Femur (tissue), 1 donor: ENCODE data around the gene HPGDS.
"Not testable (repeated sequence)": the region's sequence is repeated elsewhere in the genome, so short reads cannot be mapped to it uniquely, and the experiment has no call there.

Experiments
- DNase-seq: peaks from one replicate; pipeline ENCODE4 v3.0.0-alpha.2; 2017

The HPGDS gene

DNA sequence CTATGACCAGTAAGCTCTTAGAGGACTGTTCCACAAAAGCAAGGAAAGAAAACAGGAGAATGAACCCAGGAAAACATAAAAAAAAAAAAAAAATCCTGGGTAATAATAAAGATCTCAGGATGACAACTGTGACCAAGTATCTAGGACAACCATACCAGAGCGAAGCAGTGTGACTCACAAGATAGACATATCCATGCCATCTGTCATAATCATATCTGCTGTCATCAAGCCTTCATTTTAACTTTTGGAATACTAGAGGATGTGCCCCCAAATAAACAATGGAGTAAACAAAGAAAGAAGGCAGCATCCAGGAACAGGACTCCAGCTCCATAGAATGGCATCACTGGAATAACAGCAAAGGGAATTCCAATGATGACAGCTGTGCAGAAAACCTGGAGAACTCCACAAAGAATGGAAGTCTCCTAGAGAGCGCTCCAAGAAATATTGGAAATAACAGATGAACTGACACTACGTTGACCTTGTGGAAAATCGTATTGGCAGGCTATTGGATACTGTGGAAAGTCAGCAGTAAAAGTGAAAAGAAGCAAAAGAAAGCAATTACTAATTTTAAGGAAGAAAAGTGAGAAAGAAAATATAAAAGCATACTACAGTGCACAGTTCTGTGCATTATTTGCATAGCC is 35.3 kb downstream of the HPGDS start:
- DNase-seq: no peak

DNA sequence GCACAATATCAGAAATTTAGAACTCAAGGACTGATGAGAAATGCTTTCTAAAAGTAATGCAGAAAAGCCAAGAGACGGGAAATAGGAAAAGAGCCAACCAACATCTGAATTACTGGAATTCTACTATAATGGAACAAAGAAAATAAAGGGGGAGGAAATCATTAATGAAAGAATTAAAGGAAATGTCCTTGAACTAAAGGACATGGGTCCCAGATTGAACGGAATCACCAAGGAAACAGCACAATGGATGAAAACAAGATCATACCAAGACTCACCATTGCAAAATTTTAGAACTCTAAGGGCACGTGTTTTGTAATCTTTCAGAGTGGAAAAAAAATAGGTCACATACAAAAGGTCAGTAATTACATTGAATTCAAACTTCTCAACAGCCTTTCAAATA is 35.9 kb downstream of the HPGDS start:
- no peak for DNase-seq

DNA sequence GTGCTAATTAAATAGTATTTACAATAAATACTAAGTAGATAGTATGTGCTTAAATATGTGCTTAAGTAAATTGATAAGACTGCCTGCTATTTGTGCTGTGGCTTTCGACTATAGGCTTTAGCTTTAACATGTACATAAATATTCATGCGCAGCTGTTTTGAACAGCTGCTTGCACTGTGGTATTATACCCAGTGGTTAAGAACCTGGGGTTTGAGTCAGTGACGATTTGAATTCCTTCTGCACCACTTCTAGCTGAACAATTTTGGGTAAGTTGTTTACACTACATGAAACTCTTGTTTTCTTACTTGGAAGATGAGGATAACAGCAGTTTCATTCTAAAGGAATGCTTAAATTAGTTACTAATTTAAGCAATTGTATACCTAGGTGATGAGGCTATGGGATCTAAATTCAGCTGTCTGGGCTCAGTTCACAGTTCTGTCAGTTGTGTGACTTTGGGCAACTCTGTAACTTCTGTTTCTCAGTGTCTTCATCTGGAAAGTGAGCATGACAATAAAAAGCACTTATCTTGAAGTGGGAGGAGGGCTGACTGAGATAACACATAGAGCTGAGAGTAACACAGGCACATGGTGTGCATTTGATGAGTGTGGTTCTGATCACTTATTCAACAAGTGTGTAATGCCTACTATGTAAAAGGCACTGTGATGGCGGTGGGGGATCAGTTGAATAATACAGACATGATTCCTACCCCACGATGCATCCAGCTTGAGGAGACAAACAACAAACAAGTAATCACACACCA is 37.0 kb downstream of the HPGDS start:
- DNase-seq: no peak

DNA sequence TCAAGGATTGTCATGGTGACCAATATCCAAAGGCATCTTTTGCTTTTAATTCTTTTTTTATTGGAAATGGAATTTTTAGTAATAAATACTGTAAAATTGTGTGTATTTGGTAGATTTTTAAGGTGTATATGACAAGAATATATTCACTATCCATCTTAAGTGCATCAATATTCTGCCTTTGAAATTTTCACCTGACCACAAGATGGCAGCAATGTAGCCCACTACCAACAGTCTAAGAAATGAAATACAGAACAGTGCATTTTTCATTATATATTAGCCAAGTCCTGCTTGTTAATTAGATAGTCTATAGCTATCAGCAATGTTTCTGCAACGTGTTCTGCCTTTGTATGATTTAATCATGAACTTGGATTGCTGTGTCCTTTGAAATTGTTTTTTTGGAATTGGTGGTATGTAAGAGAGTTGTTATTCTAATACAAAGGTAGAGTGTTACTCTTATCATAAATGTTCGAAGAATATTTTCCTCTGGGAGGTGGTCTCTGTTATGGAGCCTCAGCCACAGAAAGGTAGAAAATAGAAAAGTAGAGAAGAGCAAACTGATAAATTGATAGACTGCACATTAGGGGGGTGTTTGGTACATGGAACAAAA is 38.2 kb downstream of the HPGDS start:
- DNase-seq: no peak

DNA sequence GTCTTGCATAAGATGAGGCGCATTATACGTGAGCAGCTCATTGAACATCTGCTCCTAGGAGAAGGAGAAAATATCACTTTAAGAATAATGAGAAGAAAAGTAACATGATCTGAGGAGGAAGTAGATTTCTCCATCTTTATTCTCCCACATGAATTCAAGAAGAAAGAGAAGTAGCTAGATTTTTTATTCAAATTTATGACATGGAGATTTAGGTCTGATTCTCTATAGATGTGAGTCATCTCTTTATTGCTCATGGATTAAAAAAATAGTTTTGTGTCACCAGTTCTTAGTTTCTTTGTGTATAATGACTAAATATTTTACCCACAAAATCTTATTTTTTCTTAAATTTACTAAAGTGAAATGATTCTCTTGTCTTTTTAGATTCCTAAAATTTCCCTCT is 40.4 kb downstream of the HPGDS start:
- no peak for DNase-seq

DNA sequence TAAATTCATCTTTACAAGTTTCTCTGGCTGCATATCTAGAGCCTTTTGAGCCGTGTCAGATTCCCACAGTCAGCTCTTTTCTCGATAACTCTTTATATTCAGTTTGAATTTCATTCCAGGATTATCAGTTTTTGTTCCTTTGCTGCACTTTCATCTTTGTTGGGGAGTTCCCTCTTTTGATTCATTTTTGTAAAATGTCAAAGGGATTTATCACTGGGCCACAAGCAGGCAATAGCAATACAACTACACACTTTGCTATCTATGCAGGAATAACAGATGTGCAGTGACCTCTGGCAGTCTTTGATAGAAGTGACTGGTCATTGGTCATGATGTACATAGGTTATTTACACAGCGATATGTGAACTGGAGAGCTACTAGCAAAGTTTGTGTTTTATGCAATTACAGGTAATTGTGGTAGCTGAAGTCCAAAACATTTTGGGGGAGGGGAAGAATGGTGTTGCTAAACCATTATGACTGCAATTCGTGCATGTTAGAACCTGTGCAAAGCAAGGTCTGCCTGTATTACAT is 43.8 kb downstream of the HPGDS start:
- no peak for DNase-seq

DNA sequence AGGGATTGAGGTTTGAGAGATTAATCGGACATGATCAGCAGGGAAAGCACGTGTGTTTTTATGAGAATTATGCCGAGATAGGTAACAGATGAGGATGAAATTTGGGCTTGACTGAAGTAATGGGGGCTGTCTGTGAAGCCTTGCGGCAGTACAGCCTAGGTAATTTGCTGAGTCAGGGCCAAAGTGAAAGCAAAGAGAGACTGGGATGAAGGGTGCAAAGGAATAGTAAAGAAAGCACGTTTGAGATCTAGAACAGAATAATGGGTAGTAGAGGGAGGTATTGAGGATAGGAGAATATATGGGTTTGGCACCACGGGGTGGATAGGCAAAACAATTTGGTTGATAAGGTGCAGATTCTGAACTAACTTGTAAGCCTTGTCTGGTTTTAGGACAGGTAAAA is 47.2 kb downstream of the HPGDS start:
- not testable (repeated sequence) for DNase-seq

DNA sequence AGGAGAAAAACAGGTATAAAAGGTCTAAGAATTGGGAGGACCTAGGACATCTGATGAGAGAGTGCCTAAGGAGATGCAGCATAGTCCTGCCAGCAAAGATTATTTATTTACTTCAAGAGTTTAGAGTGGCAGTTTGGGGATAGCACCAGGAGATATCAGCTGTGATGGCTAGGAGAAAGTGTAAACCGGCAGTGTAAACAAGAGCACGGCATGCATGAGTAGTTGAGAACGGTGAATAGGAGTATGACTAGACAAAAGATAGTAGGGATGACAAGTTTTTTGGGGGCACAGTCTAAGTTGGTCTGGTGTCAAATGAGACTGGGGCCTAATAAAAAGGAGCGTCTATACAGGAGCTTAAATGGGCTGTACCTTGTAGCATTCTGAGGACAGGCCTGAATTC is 48.7 kb downstream of the HPGDS start:
- DNase-seq: not testable (repeated sequence)

DNA sequence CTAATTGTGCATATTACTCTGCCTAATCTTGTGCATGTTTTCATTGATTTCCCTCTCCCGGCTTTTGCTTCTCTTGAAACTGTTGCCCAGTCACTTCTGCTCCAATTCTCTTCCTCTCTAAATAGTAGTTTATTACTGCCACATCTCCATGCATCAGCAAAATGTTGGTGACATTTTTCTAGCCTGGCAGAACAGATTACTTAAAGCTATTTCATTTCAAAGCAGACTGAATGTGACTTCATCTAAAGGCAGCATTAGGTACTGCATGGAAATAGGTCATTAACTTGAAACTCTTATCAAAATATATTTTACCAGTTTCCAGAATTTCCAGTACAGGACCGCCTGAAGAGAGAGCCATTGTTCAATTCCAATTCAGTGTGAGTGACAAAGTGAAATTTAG is 52.4 kb downstream of the HPGDS start:
- no peak for DNase-seq

DNA sequence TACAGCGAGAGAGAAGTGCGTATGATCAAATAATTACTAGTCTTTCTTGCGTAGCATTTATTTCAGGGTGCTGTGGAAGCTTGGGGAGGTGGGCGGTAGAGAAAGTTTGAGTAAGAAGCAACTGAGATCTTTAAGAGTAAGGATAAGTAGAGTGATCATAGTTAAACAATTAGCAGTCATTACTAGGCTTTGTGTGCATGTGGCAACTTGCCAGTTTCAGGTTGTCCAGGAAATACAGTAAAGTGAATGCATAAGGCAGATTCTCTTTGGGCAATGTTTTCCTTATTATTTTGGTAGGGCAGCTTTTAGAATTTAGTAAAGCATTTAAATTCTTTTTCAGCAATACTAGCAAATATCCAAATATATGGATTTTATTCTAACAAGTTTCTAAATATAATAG is 57.0 kb downstream of the HPGDS start:
- DNase-seq: no peak

DNA sequence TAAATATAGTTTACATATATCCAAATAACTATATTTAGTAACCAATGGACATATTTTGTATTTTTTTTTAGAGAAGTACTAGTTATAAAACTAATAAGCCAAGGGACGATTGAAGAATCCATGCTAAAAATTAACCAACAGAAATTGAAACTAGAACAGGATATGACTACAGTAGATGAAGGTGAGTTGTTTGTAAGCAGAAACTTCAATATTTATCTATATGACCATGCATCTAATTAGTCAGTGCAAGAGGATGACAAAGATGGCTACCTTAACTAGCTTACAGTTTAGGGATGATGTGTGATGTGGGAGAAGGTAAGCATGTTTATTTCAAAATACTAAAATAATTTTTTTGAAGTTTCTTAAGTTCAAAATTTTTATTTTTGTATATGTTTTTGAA is 57.7 kb downstream of the HPGDS start:
- no peak for DNase-seq

DNA sequence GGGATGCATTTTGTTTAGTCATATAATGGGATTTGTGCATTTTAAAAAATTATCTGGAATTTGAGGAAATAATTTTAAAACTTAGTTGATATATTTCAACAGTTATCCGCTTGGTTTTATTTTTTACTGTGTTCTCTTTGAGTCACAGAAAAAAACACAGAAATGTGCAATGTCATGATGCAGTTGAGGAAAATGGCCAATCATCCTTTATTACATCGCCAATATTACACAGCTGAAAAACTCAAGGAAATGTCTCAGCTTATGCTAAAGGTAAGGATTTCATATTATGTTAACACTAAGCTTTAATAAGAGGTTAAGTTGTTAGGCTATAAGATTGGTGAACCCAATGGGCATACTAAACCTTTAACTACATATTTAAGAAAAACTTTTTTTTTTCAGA is 63.9 kb downstream of the HPGDS start:
- no peak for DNase-seq

DNA sequence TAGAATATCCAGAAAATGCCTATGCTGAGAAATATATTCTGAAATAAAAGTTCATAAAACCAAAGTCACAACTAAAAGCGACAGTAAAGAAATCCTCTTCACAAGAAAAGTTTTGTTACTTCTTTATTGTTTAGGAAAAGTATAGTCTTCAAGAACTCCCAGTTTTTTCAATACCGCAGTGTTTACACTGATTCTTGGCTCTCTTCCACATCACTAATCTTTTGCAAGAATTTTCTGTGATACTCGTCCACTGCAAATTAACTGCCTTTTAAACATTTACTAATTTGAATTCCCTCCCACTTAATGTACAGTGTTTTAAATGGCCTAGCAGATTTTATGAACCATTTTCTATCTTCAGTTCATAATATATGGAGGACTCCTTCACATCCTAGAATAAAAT is 65.1 kb downstream of the HPGDS start:
- no peak for DNase-seq

DNA sequence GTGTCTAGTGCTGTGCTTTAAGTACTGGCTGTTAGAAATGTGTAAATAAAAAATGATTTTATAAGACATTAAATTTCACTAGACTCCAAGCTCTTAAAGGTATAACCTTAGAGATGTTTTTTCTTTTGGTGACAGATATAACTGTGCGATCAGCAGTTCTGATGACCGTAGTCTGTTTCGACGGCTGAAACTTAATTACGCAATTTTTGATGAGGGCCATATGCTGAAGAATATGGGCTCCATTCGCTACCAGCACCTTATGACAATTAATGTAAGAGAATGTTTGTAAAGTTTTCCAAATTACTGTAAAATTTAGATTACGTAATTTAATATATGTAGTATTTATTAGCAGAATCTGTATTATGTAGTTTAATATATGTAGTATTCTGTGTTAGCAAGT is 66.4 kb downstream of the HPGDS start:
- no peak for DNase-seq

DNA sequence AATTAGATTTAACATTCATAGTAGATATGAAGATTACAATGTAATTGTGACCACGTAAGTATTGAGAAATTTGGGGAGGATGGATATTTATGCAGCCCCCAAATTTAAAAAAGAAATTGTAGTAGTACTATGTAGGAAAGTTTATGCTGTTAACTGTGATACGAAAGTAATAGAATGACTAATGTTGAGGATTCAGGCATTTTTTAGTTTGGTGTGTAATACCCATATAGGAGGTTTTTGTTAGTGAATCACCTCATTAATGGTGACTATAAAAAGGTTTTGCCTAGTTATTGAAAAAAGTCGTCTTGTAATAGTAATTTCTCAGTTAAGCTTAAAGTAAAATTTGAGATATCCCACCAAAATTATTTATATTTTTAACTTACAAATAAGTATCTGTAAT is 67.7 kb downstream of the HPGDS start:
- DNase-seq: no peak

DNA sequence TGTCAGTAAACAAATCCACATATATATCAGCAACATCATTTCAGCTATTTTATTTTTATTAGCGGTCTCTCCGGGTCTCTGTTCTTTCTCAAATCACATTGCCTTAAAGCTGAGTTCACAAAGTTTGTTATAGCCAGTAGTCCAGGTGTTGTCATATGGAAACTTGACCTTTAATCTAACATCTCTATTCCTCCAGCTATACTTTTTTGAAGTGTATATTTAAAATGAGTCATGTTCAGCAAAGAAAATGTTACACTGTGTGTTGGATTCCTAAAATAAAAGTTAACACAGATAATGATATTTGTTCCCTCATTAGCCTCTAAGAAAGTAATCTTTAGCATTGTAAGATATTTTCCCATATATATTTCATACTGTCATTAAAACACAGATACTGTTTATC is 71.4 kb downstream of the HPGDS start:
- DNase-seq: no peak

DNA sequence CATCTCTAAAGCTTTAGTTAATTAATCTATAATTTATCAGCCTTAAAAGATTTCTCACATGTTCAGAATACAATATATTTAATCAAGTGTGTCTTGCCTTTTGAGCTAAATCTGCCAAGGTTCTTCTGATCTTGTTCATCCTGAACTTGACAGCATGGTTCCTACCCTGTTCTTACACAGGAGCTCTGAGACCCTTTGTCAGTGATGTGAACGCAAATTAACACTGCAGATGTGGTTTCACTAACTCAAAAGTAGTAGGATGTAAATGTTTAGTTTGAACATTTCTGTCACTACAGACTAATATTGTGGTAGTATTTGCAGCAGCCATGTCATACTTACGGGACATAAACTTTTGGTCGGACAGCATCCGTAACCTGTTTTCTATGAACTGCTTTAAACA is 75.6 kb downstream of the HPGDS start:
- DNase-seq: no peak

DNA sequence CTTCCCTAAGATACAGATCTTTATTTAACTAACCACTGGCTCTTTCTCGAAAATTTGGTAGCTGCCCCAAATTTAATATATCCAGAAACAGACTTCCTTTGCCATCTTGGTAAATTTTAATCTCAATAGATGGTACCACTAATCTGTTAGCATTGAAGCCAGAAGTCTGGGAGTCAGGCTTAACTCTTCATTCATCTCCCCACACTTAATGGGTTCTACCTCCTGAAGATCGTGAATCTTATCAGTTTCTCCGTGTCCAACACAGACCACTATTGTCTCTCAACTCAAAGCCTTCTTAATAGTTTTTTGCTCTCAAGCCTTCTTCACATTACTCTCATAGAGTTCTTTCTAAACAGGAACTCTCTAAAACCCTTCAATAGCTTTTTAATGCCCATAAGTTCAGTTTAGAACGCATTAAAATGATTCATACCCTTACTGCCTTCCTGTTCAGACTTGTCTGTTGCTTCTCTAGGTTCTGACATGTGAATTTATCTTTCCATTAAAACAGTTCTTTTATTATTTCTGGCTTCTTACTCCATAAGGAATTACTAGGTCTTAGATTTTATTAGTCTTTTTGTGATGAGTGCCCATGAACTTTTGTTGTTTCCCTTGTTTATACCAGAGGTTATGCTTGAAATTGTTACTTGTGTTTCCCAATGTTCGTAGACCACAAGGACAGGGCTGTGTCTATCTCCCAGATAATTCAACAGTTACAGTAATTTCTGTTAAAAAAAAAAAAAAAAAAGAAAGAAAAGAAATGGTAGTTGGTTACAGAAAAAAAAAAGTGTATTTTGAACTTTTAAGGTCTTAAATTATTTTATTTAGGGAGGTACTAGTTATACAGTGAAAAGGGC is 80.2 kb downstream of the HPGDS start:
- no peak for DNase-seq

DNA sequence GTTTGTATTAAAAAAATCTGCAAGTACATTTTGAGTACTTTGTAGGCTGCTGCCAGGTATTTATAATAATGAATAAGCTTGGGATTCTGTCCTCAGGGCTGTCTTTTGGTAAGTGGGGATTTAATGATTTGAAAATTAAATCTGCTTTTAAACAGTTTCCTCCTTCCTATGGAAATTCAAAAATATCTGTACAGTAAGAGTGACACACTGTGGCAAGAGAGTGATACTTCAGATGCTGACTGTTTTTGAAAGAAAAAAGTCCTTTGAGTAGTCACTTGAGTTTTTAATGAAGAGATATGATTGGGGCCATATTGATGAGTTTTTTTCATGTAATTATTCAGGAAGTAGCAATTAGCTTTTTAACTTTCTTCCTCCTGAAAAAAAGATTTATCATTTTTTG is 85.8 kb downstream of the HPGDS start:
- DNase-seq: no peak

DNA sequence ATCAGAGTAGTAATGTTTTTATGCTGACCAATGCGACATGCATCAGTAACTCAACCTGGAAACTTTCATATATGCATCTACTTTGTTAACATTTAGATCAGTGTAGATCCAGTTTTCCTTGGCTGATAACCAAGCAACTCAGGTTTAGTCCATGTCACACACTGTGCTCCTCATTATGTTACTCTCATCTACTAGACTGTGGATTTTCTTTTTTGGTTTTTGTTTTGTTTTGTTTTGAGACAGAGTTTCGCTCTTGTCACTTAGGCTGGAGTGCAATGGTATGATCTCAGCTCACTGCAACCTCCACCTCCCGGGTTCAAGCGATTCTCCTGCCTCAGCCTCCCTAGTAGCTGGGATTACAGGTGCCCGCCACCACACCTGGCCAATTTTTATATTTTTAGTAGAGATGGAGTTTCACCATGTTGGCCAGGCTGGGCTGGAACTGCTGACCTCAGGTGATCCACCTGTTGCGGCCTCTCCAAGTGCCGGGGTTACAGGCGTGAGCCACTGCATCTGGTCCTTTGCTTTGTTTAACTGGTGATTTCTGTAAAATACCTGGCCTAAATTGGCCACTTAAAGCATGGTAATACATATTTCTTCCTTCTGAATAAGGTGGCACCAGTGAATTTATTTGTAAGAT is 86.4 kb downstream of the HPGDS start:
- no peak for DNase-seq

DNA sequence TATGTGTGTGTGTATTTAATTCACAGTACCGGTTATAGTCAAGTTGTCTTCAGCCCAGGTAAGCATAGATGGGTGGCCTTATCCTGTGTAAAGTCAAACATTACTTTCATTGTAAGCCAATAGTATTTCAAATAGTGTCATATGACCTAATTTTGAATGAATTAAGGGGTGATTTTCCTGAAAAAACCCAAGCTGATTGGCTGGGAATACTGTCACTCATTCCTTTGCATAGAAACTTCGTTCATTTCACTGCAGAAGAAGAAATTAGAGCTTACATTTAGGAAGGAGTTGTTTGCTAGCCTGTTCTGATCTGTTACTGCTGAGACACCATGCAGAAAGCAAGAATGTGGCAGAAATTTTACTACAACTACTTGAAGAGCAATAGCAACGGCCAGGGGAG is 89.6 kb downstream of the HPGDS start:
- DNase-seq: no peak

DNA sequence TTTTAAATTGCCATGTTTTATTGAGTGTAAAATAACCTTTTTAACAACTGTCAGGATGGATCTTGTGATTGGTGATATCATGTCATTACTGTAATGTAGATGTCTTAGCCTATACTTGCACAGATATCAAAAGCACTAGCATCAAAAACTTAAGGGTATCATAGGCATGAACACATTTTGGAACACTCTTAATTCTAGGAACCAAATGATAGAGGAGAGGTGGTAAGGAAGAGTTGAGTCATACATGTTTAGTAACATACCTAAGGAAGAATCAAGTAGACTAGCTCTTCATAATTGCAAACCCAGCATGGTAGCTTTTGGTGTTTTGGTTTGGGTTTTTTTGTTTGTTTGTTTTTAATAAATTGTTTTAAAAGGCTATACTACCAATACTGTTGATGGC is 91.5 kb downstream of the HPGDS start:
- DNase-seq: no peak
